NCI-H82 (cell line): ENCODE measurements around the gene PTPRN2.
"Not testable (repeated sequence)": the region's sequence is repeated elsewhere in the genome, so short reads cannot be mapped to it uniquely, and the experiment has no call there.

Source experiments
- DNase-seq: peaks from one replicate; lab custom pipeline; 2025; lab: John Stamatoyannopoulos, UW

The PTPRN2 gene

DNA sequence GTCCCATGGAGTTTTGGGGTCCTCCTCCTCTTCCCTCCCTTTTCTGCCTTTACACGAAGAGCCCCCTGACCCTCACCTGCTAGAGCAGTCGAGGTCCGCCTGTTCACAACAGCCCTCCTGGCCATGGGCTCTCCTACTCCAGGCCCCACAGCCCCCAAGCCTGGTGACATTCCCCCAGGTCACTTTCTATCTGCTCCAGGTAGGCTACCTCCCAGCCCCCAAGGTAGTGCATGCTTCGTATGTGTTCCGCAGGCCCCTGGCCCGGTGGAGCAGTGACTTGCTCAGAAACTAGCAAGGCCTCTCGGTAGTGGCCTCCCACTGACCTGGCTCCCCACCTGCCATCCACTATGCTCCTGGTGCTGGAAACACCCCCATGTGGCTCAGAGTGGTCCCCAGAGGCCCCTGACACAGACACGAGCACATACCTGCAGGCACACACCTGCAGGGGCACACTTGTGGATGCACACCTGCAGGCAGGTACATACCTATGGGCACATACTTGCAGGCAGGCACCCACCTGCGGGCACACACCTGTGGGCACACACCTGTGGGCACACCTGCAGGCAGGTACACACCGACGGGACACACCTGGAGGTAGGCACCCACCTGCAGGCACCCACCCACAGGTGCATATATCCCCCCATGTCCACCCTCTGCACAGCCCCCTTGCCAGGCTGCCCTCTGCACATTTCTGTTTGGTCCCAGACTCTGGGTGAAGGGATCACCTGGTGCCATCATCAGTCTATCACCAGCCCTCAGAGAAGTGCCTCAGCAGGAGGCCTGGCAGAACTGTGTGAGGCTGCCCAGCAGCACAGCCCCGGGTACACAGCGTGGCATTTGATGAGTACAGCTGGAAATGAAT is 322.5 kb downstream of the PTPRN2 start:
- DNase-seq: no peak

DNA sequence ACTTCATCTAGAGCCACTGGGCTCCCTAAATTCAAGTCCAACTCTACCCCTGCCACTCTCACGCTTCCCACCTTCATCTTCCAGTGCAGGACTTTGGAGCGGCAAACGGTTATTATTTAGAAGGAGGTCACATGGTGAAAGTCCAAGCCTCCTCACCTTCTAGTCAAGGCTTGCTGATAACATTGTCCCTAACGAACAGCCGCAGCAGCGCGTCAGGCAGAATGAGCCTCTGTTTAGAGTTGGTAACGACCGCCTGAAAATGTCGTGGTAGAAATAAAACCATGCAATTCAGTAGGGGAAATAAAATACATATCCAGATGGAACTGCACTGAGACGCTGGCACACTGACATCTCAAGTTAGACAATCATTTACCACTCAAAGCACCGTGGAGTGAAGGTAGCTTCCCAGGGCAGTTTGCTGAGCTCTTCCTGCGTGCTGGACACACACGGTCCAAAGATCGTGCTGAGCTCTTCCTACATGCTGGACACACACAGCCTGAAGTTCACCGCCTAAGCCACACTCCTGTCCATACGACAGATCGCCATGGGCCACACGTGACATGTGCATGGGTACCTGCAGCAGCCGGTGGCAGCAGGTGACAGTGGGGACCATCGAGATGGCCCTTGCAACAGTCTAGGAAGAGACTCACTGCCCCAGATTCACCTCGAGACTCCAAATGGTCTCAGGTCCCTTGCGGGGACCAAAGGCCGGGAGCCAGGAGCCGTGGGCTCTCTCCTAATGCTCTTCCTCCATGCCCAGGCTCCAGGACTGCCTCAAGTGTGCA is 323.5 kb downstream of the PTPRN2 start:
- no peak for DNase-seq

- no peak for DNase-seq
Observed at GRCh38 chr7:158263110-158263963, 324.3 kb downstream of the PTPRN2 start.

- no peak for DNase-seq
Observed at GRCh38 chr7:158262284-158263109, 325.1 kb downstream of the PTPRN2 start.

DNA sequence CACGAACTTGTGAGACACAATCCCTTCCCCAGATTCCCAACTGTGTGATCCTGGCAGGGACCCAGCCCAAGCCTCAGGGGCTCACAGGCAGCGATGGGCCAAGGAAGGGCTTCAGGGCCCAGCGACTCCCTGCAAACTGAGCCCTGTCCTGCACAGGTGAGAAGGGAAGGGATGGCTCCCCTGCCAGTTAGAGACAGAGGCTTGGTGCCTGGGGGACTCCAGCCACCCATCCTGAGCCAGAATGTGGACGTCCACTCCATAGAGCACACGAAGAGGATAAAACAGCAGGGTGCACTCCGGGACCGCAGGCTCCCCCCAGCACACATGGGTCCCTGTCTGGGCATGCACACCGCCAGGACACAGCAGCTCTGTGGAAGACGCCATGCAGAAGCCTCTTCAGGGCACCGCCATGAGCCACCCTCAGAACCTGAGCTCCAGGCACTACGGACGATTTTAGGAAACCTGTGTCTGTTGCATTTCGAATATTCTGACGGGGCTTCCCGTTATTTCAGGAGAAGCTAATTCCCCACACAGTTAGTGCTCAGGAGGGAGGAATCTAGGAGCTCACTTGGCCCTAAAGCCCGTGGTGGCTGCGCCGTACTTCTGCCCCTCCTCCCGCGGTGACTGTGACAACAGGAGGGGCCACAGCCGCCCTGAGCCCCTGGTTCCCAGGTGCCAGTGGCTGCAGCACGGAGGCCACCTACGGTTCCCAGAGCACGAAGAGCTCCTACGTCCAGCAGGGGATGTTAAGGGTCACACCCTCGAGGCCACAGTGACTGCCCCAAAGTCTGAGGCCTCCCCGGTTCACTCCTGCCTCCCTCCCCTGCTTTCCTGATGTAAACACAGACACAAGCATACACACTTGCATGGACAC is 326.0 kb downstream of the PTPRN2 start:
- DNase-seq: no peak

- DNase-seq: no peak
Observed at GRCh38 chr7:158260567-158261361, 326.9 kb downstream of the PTPRN2 start.

GRCh38 chr7:158259671-158260418 is 327.8 kb downstream of the PTPRN2 start:
- no peak for DNase-seq

DNA sequence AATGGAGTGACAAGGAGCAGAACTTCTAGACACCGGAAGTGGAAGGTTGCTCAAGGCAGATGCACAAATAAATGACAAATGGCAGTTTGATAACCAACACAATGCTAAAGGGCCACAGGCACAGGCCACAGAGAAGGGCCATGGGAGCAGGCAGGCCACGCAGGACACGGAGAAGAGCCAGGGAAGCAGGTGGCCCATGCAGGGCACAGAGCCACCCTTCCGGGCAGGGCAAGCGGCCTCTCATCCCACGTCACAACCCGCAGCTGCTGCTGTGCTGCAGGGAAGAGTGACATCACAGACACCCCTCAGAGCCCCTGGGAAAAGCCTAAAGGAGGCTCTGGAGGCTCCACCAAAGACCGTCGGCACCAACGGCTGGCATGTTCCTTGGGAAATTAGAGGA is 328.5 kb downstream of the PTPRN2 start:
- DNase-seq: no peak

DNA sequence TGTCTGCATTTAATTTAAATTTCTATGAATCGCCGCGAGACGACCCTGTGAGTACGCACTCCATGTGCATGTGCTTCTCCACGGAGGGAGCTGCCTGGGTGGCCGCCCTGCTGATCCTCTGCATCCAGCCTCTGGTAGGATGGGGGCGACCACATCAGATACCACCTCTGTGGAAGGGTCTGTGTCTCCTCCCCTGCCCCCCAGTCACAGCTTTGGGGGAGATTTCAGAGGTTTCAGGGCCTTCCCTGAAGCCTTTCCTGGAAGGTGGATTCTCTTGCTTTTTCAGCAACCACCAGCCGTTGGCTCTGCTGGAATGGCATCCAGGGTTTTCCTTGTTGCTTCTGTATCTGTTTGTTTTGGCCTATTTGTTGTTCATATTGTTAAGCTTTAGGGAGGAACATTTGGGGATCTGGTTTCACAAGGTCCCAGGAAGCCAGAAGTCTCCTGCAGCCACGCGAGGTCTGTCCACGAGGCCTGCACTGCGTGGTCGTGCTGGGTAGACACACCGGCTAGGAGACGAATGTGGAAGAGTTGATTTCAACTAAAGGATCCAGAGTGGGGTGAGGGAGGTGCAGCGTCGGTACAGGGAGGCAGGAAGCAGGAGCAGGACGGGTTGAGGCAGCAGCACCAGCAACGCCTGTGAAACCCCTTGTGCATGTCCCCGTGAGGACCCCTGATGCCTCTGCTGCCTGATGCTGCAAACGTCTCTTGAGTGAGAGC is 329.1 kb downstream of the PTPRN2 start:
- DNase-seq: no peak

DNA sequence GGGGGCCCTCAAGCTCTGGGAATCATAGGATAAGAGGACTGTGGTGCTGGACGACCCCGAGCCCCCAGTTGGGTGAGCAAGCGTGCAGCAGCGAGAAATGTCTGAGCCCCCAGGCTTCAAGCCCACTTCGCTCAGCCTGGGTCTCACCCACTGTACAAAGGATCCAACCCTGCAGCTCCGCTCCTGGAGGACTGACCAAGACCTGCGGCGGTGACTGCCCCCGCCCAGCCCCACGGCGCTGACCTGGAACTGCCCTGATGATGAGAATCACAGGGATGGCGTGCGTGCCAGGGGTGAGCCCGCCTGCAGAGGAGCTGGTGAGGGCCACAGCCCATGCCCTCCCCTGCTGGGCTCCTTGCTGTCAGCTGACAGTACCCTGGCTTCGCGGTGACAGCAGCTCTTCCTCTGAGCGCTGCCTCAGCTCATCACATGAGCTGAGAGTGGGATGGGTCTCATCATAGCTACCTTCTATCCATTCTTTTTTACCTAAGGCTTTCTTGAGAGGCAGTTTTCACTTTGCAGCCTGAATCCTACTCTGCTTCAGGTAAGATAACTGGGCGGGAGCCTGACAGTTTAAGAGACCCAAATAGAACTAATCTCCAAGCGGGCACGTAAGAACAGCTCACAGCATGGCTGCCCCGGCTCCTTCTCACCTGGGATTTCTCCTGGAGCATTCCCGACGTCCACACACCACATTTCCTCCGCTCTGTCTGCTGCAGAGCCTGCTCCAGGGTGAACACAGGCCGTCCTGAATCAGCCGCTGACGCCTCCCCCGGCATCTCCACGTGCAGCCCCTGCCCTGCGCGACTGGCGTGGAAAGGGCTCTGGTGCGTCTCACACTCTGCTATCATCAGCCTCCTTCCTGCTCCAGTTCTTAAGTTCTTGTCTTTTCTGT is 329.9 kb downstream of the PTPRN2 start:
- no peak for DNase-seq

GRCh38 chr7:158257001-158257400 is 330.6 kb downstream of the PTPRN2 start:
- DNase-seq: no peak

DNA sequence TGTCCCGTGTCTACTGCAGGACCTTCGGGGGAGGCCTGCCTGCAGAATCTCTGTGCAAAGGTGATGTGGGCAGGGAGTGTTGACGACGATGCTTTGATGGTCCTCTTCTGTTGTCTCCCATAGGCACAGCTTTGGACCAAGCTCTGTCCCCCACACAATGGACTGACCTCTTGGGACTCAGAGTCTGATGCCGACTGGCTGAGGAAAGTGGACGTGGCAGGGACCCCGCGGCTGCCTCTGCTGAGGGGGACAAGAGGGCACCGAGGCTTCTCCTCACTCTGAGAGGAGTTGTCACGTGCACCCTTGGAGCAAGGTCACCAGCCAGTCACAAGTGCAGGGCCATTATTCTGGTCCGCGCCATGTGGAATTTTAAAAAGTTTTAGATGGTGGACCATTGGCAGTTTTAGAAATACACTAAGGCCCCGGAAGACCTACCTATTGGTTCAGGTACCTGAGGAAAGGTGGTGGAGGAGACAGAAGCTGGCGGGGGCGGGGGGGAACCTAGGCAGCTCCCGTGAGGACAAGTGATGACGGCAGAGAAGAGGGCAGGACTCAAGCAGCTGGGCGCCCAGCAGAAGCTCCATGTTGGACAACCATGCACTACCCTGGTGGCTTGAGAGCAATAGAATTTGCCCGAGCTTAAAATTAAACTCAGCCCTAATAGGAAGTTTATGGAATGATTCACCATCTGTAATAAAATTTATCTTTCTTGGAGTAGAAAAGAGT is 331.4 kb downstream of the PTPRN2 start:
- no peak for DNase-seq

DNA sequence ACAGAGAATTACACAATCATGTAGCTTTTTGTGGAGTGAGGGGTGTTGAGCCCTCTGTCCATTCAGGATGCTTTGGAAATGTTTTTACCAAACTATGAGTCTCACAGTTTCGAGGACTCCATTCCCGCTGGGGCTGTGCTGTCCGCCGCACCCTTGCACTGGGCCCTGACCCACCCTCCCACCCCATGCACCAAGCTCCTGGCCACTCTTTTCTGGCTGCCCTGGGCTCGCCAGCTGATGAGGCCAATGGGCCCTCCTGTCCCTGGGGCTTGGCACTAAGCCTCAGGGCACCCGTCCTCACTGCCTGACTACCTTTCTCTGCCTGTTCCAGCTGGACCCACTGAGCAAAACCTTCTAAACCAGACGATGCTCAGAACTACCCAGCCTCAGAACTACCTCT is 332.1 kb downstream of the PTPRN2 start:
- DNase-seq: no peak

DNA sequence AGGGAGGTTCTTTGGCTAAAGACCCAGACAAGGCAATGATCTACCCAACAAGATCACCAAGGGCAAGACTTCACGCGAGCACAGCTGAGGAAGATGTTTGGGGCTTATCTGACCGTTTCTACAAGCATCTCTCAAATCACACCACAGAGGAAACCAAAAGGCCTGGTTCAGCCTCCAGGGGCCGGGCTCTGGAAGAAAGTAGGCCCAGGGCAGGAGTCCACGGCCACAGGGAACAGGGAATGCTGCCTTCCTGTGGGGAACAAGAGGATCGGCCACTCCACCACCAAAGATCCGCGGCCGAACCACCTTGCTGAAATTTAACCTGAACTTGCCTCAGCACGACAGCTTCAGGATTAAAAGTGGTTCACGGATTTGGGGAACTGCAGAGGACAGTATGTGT is 332.5 kb downstream of the PTPRN2 start:
- DNase-seq: no peak

DNA sequence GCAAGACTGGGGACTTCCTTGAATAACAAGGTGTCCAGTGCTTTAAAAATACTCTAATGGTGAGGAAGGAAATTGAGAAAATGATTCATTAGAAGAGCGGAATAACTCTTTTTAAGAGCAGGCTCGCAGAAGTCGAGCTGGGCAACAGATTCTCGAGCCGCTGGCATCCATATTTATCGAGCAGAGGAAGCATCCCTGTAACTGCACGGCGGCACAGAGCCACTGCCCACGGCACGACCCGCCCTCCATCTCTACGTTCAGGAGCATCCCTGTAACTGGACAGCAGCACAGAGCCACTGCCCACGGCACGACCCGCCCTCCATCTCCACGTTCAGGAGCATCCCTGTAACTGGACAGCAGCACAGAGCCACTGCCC is 334.0 kb downstream of the PTPRN2 start:
- not testable (repeated sequence) for DNase-seq

- no peak for DNase-seq
Observed at GRCh38 chr7:158252837-158253669, 334.6 kb downstream of the PTPRN2 start.
